Nasal cavity respiratory epithelium epithelial cell of viscerocranial mucosa (primary cell): Measurements from ENCODE around the gene RAPGEF5. TPM values are rescaled to one million over a fixed set of nuclear protein-coding genes. Genes with fewer than 3 reads are reported as not detected.

Experiments
- total RNA-seq: library from RNA; depleted of rRNA; stranded (reverse); fragments of >200 nt; gene quantifications from 2 replicates; pipeline ENCODE4 v1.2.3, GENCODE V29; 2014

The RAPGEF5 gene
- 4.8 and 9.5 TPM in 2 replicates for total RNA-seq

GRCh38 chr7:22356701-22357310 lies at the start of gene RAPGEF5:
Gene RAPGEF5 (minus strand): TSS chr7:22357154. CDS start chr7:22357060, 94 bp downstream.

Other genes with a start within 250 kb of the RAPGEF5 start
- 1.6 and 5.5 TPM in 2 replicates for gene STEAP1B, start 143.0 kb upstream of the RAPGEF5 start, total RNA-seq